ENCODE data around the gene HYAL1.

The HYAL1 gene

GRCh38 chr3:50294089-50294488, 9.3 kb downstream of the HYAL1 start:
- Histone ChIP-seq H3K27ac (ENCODE audit: extremely low read depth, low read depth, low read length) (no peak overlapping the region), H3K36me3 (ENCODE audit: control insufficient read depth in 2 of 2, insufficient read depth in 1 of 2, low read length in 2 of 2) (peaks cover 0 to 20% of the 10 kb centered on the region in 2 experiments; a peak in 1 of 3 replicates), H3K4me1 (ENCODE audit: control insufficient read depth, insufficient read depth, low read length) (no peaks in the 10 kb centered on the region), H3K4me3 (ENCODE audit: low read depth, low read length) (no peak overlapping the region), H3K9me3 (ENCODE audit: control insufficient read depth, insufficient read depth, low read depth, low read length) (no peaks in the 10 kb centered on the region)
- ChIA-PET POLR2A (no interaction called here), CTCF (interaction anchor here (0.6 to 1.9 kb wide), 3 partner anchors 19 to 944 kb away, joined by 4 to 7 read pairs (median 4); no protein-coding TSS in a partner anchor)
- TF ChIP-seq ZNF121 (tag by site-specific recombination; IDR thresholded peaks at IDR 0.05) (peak; percentile 93), ZNF114 (tag by site-specific recombination; IDR thresholded peaks at IDR 0.05) (no peak)

GRCh38 chr3:50293079-50293801, 10.1 kb downstream of the HYAL1 start:
- no peaks in the 10 kb centered on the region for H3K4me1 ChIP-seq (ENCODE audit: control insufficient read depth, insufficient read depth, low read length)
- POLR2A ChIA-PET, result interaction anchor here (1.5 to 1.9 kb wide), 4 partner anchors 10 to 47 kb away, joined by 3 to 13 read pairs (median 8); partner anchors contain the start of genes HYAL1 and TUSC2
- H3K9me3 ChIP-seq (ENCODE audit: control insufficient read depth, insufficient read depth, low read depth, low read length), result no peaks in the 10 kb centered on the region
- H3K4me3 ChIP-seq (ENCODE audit: low read depth, low read length), result no peak overlapping the region; the same call in 1 of the 2 replicates
- peaks cover 0 to 29% of the 10 kb centered on the region in 2 experiments; a peak in 1 of 3 replicates for H3K36me3 ChIP-seq (ENCODE audit: control insufficient read depth in 2 of 2, insufficient read depth in 1 of 2, low read length in 2 of 2)
- peak overlapping the region; percentile 47 for H3K27ac ChIP-seq (ENCODE audit: extremely low read depth, low read depth, low read length)
- TF ChIP-seq ZBTB20 (tag by site-specific recombination; IDR thresholded peaks at IDR 0.05), result 0 out of 2 replicates have a peak, but pooled peaks have one; percentile 1
- TF ChIP-seq ZNF404 (tag by site-specific recombination; IDR thresholded peaks at IDR 0.05), result no peak
- CTCF ChIA-PET, result interaction anchor here (0.6 to 1.9 kb wide), 9 partner anchors 15 to 943 kb away, joined by 3 to 7 read pairs (median 4); no protein-coding TSS in a partner anchor

- no peaks in the 10 kb centered on the region for H3K4me1 ChIP-seq (ENCODE audit: control insufficient read depth, insufficient read depth, low read length)
- no peaks in the 10 kb centered on the region for H3K9me3 ChIP-seq (ENCODE audit: control insufficient read depth, insufficient read depth, low read depth, low read length)
- ChIA-PET CTCF (interaction anchor here (0.5 to 1.9 kb wide), 12 partner anchors 14 to 263 kb away, joined by 3 to 7 read pairs (median 3); no protein-coding TSS in a partner anchor), POLR2A (interaction anchor here (0.5 to 1.9 kb wide), 13 partner anchors 10 to 1131 kb away, joined by 3 to 18 read pairs (median 4); partner anchors contain the start of genes GNAI2, HYAL1 and TUSC2)
- H3K4me3 ChIP-seq (ENCODE audit: low read depth, low read length), result peak within 1 kb of the TSS; percentile 80
- H3K36me3 ChIP-seq (ENCODE audit: control insufficient read depth in 2 of 2, insufficient read depth in 1 of 2, low read length in 2 of 2), result peaks cover 0 to 37% of the 10 kb centered on the region in 2 experiments; a peak in 1 of 3 replicates
- peak within 1 kb of the TSS; percentile 77 for H3K27ac ChIP-seq (ENCODE audit: extremely low read depth, low read depth, low read length)
- TF ChIP-seq GLIS2 (tag by site-specific recombination; IDR thresholded peaks at IDR 0.05) (peak; percentile 78), ZNF580 (tag by site-specific recombination; IDR thresholded peaks at IDR 0.05) (no peak), KLF16 (tag by site-specific recombination; IDR thresholded peaks at IDR 0.05) (peak; percentile 84), ZNF621 (tag by site-specific recombination; IDR thresholded peaks at IDR 0.05) (no peak), ZNF704 (tag by site-specific recombination; IDR thresholded peaks at IDR 0.05) (peak; percentile 99), CTCF (tag by site-specific recombination; IDR thresholded peaks at IDR 0.05) (no peak), KLF8 (tag by site-specific recombination; IDR thresholded peaks at IDR 0.05) (peak; percentile 99), ZSCAN5A (tag by site-specific recombination; IDR thresholded peaks at IDR 0.05) (no peak), ZNF341 (tag by site-specific recombination; IDR thresholded peaks at IDR 0.05; ENCODE audit: low read depth) (no peak), ZNF585B (tag by site-specific recombination; IDR thresholded peaks at IDR 0.05) (no peak), ZNF433 (tag by site-specific recombination; IDR thresholded peaks at IDR 0.05; ENCODE audit: low read depth) (no peak), ZNF24 (tag by site-specific recombination; IDR thresholded peaks at IDR 0.05) (peak; percentile 85), ZNF280C (tag by site-specific recombination; IDR thresholded peaks at IDR 0.05) (no peak)
Measured at GRCh38 chr3:50292159-50293078, 11.0 kb downstream of the HYAL1 start, which contains the start of gene IFRD2. IFRD2 (minus strand) TSS chr3:50292429; CDS start chr3:50292274, 155 bp downstream.
